Ascending aorta (tissue), 2 donors: ENCODE measurements around the gene IL2RA. TPM values are rescaled to one million over a fixed set of nuclear protein-coding genes. Genes with fewer than 3 reads are reported as not detected.

Source experiments
- DNase-seq, 2 donors: peaks; one replicate each; pipeline ENCODE4 v3.0.0-alpha.2; 2019; ENCODE audit warnings: low spot score in 2 of 2
- H3K27ac ChIP-seq, 2 donors: fragments of 200-600 bp; sonication (generic); one replicate each; pipeline ENCODE4 v1.5.1; 2016 to 2017; ENCODE audit warnings: mild to moderate bottlenecking in 1 of 2
- H3K27me3 ChIP-seq: fragments of 200-600 bp; sonication (generic); one replicate; pipeline ENCODE4 v1.5.1; 2017
- H3K36me3 ChIP-seq, 2 donors: fragments of 200-600 bp; sonication (generic); one replicate each; pipeline ENCODE4 v1.5.1; 2016
- H3K4me1 ChIP-seq, 2 donors: fragments of 200-600 bp; sonication (generic); one replicate each; pipeline ENCODE4 v1.5.1; 2016 to 2017; ENCODE audit warnings: mild to moderate bottlenecking in 1 of 2
- H3K4me3 ChIP-seq, 2 donors: fragments of 200-600 bp; sonication (generic); one replicate each; pipeline ENCODE4 v1.5.1; 2016 to 2017; ENCODE audit warnings: mild to moderate bottlenecking in 1 of 2
- H3K9me3 ChIP-seq, 2 donors: fragments of 200-600 bp; sonication (generic); one replicate each; pipeline ENCODE4 v1.5.1; 2016
- CTCF ChIP-seq, 3 experiments: fragments of 200-600 bp in 2 of 3; fragments of 450-650 bp in 1 of 3; sonication (generic) in 2 of 3; IDR thresholded peaks; one replicate each; pipeline ENCODE4 v1.5.1; 2016 to 2019; ENCODE audit warnings: antibody characterized with exemption in 3 of 3, mild to moderate bottlenecking in 1 of 3, moderate library complexity in 1 of 3
- intact Hi-C: fragments of 100-400 bp; cut with DNase I; formaldehyde crosslinking; loops from one replicate; pipeline ENCODE4 v1.15.1; 2023
- total RNA-seq: library from RNA; depleted of rRNA; stranded (reverse); fragments of >200 nt; gene quantifications from one replicate; pipeline ENCODE4 v1.1.0, GENCODE V29; 2016

IL2RA gene
- total RNA-seq, 1 donor from 2014 or later: not detected

GRCh38 chr10:6030217-6030616 is 31.9 kb downstream of the IL2RA start:
- no peaks in the 10 kb centered on the region for H3K27me3 ChIP-seq
- H3K36me3 ChIP-seq: no peaks in the 10 kb centered on the region
- intact Hi-C loops: no loop called here
- no peak overlapping the region for H3K4me3 ChIP-seq
- peaks cover 0 to 5% of the 10 kb centered on the region in 2 donors for H3K9me3 ChIP-seq
- no peak for TF ChIP-seq CTCF (IDR thresholded peaks at IDR 0.05)
- no peaks in the 10 kb centered on the region for H3K4me1 ChIP-seq
- H3K27ac ChIP-seq: no peak overlapping the region
- DNase-seq: no peak

GRCh38 chr10:6027929-6028328 is 34.2 kb downstream of the IL2RA start:
- TF ChIP-seq CTCF (IDR thresholded peaks at IDR 0.05): no peak
- Histone ChIP-seq H3K36me3 (no peaks in the 10 kb centered on the region), H3K27me3 (no peaks in the 10 kb centered on the region), H3K4me3 (no peak overlapping the region), H3K27ac (no peak overlapping the region), H3K9me3 (peaks cover 0 to 5% of the 10 kb centered on the region in 2 donors), H3K4me1 (no peaks in the 10 kb centered on the region)
- no peak for DNase-seq
- intact Hi-C loops: no loop called here

- H3K27ac ChIP-seq: no peak overlapping the region
- H3K36me3 ChIP-seq: no peaks in the 10 kb centered on the region
- H3K4me1 ChIP-seq: no peaks in the 10 kb centered on the region
- H3K27me3 ChIP-seq: no peaks in the 10 kb centered on the region
- H3K9me3 ChIP-seq: peaks cover 0 to 2% of the 10 kb centered on the region in 2 donors
- intact Hi-C loops: no loop called here
- no peak overlapping the region for H3K4me3 ChIP-seq
- no peak for TF ChIP-seq CTCF (IDR thresholded peaks at IDR 0.05)
- no peak for DNase-seq
These were observed 36.4 kb downstream of the IL2RA start for GRCh38 chr10:6025683-6026255.

GRCh38 chr10:6024334-6024682 is 37.9 kb downstream of the IL2RA start:
- Histone ChIP-seq H3K36me3 (no peaks in the 10 kb centered on the region), H3K4me1 (no peaks in the 10 kb centered on the region)

GRCh38 chr10:6023661-6024333 is 38.4 kb downstream of the IL2RA start:
- intact Hi-C loops: no loop called here
- no peaks in the 10 kb centered on the region for H3K27me3 ChIP-seq
- no peak overlapping the region for H3K4me3 ChIP-seq
- H3K36me3 ChIP-seq: no peaks in the 10 kb centered on the region
- DNase-seq: no peak
- H3K27ac ChIP-seq: no peak overlapping the region
- H3K9me3 ChIP-seq: no peaks in the 10 kb centered on the region
- TF ChIP-seq CTCF (IDR thresholded peaks at IDR 0.05): no peak
- no peaks in the 10 kb centered on the region for H3K4me1 ChIP-seq

More at GRCh38 chr10:6024334-6024682, 37.9 kb downstream of the IL2RA start:
- H3K4me3 ChIP-seq: no peak overlapping the region
- H3K27me3 ChIP-seq: no peaks in the 10 kb centered on the region
- intact Hi-C loops: no loop called here
- no peak for TF ChIP-seq CTCF (IDR thresholded peaks at IDR 0.05)
- H3K9me3 ChIP-seq: no peaks in the 10 kb centered on the region
- no peak for DNase-seq
- H3K27ac ChIP-seq: no peak overlapping the region
